Muscle layer of duodenum (tissue), 2 donors: Measurements from ENCODE around the gene F12.

Experiments used
- H3K27ac ChIP-seq: one replicate; pipeline ENCODE4 v1.7.0; 2013; ENCODE audit warnings: mild to moderate bottlenecking, low read length
- H3K27me3 ChIP-seq: one replicate; pipeline ENCODE4 v1.7.0; 2013; ENCODE audit warnings: low read depth, mild to moderate bottlenecking, control low read depth, low read length
- H3K36me3 ChIP-seq, 2 donors: one replicate each; pipeline ENCODE4 v1.7.0; 2013; ENCODE audit warnings: low read length in 2 of 2, control low read depth in 1 of 2, mild to moderate bottlenecking in 1 of 2; ENCODE audit not compliant: insufficient read depth in 2 of 2, control insufficient read depth in 1 of 2
- H3K4me1 ChIP-seq, 2 donors: one replicate each; pipeline ENCODE4 v1.7.0; 2013; ENCODE audit warnings: low read length in 2 of 2, mild to moderate bottlenecking in 2 of 2, control low read depth in 1 of 2, moderate library complexity in 1 of 2; ENCODE audit not compliant: insufficient read depth in 2 of 2, control insufficient read depth in 1 of 2
- H3K4me3 ChIP-seq, 2 donors: one replicate each; pipeline ENCODE4 v1.7.0; 2013; ENCODE audit warnings: low read length in 2 of 2, low read depth in 1 of 2, mild to moderate bottlenecking in 1 of 2
- H3K9me3 ChIP-seq, 2 donors: one replicate each; pipeline ENCODE4 v1.7.0; 2013; ENCODE audit warnings: low read length in 2 of 2, control low read depth in 1 of 2, mild to moderate bottlenecking in 1 of 2; ENCODE audit not compliant: control insufficient read depth in 1 of 2
- donor health status: healthy.

F12 gene

DNA sequence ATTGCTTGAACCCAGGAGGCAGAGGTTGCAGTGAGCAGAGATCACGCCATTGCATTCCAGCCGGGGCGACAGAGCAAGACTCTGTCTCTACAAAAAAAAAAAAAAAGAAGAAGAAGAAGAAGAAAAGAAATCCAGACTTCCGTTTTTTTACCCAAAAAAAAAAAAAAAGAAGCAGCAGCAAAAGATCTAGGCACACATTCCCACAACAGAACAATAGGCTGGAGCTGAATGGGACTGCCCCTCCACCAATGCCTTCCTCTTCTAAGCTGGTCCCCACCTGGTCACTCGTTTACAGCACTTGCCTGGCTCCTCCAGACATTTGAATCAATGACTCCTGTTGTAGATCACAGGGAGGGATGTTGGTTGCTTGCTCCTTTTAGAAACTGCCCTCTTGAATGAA is 56.3 kb downstream of the F12 start:
- H3K4me1 ChIP-seq: peaks cover 6 to 32% of the 10 kb centered on the region in 2 donors
- peaks cover 6 to 16% of the 10 kb centered on the region in 2 donors for H3K36me3 ChIP-seq
- no peak overlapping the region for H3K27ac ChIP-seq
- H3K27me3 ChIP-seq: no peaks in the 10 kb centered on the region
- H3K4me3 ChIP-seq: no peak overlapping the region
- no peaks in the 10 kb centered on the region for H3K9me3 ChIP-seq
